HepG2 (cell line): ENCODE results near the gene NAA30. TPM values are rescaled to one million over a fixed set of nuclear protein-coding genes. Genes with fewer than 3 reads are reported as not detected.

Experiments
- ATAC-seq: fragments of 200-7000 bp; cut with Tn5 transposase; 3 replicates; pipeline ENCODE4 v1.9.1; 2020; ENCODE audit warnings: mild to moderate bottlenecking, moderate library complexity
- BruUV-seq: library from RNA; stranded (reverse); fragments of 400-500 nt; replicated peaks from 2 replicates; lab custom pipeline; 2021; lab: Mats Ljungman, UMichigan
- CTCF ChIA-PET: fragments of 300-600 bp; formaldehyde crosslinking; extraction: SDS; loops from one replicate; lab custom pipeline; 2021; ENCODE audit warnings: low total read pairs, inconsistent platforms, low intra/inter-chr PET ratio; lab: Yijun Ruan, JAX
- POLR2A ChIA-PET: fragments of 350-600 bp; sonication (Branson Sonifier 250); formaldehyde crosslinking; loops from one replicate; lab custom pipeline; 2020; ENCODE audit warnings: antibody characterized with exemption, inconsistent platforms; lab: Yijun Ruan, JAX
- DNase-seq: peaks from one replicate; pipeline ENCODE4 v3.0.0-alpha.2; 2015; ENCODE audit warnings: low spot score
- FAIRE-seq: peaks from 3 replicates; lab custom pipeline; 2011; peaks lifted over from hg19 to GRCh38; lab: Jason Lieb, UNC
- H2AFZ ChIP-seq: one replicate; pipeline ENCODE4 v1.6.1; 2011; ENCODE audit warnings: low read length, inconsistent platforms
- H3K27ac ChIP-seq: fragments of 300-600 bp; 3 replicates; pipeline ENCODE4 v1.8.0; 2011; ENCODE audit warnings: mixed run types, mild to moderate bottlenecking, mixed read lengths, low read length, inconsistent platforms; ENCODE audit not compliant: insufficient read depth; ENCODE audit errors: extremely low read length
- H3K27me3 ChIP-seq, 2 experiments: fragments of 200-600 bp in 1 of 2; 2 replicates in 1 of 2; 3 replicates in 1 of 2; pipeline versions ENCODE4 v1.6.0 to v1.8.0; 2011; ENCODE audit warnings: low read length in 2 of 2, mild to moderate bottlenecking in 2 of 2, moderate library complexity in 2 of 2, inconsistent platforms in 1 of 2; ENCODE audit not compliant: insufficient read depth in 2 of 2, control insufficient read depth in 1 of 2
- H3K36me3 ChIP-seq, 2 experiments: fragments of 200-600 bp in 1 of 2; replicated peaks in 1 of 2; 2 replicates in 1 of 2; 3 replicates in 1 of 2; pipeline versions ENCODE4 v1.5.1 to v1.8.0; 2011; ENCODE audit warnings: low read length in 2 of 2, inconsistent platforms in 1 of 2; ENCODE audit not compliant: insufficient read depth in 2 of 2, control insufficient read depth in 1 of 2
- H3K4me1 ChIP-seq: 2 replicates; pipeline ENCODE4 v1.5.1; 2012; ENCODE audit warnings: low read length, inconsistent platforms; ENCODE audit not compliant: insufficient read depth
- H3K4me2 ChIP-seq: 2 replicates; pipeline ENCODE4 v1.6.0; 2011; ENCODE audit warnings: low read depth, low read length, inconsistent platforms
- H3K4me3 ChIP-seq, 3 experiments: fragments of 200-600 bp in 1 of 3; sonication (generic), shearing (Covaris generic) in 1 of 3; replicated peaks in 1 of 3; 2 replicates each; pipeline ENCODE4 v1.5.1; 2011 to 2016; ENCODE audit warnings: low read length in 3 of 3, inconsistent platforms in 2 of 3, low read depth in 2 of 3, mild to moderate bottlenecking in 2 of 3, control low read depth in 1 of 3, mixed read lengths in 1 of 3; ENCODE audit not compliant: insufficient read depth in 1 of 3
- H3K79me2 ChIP-seq: one replicate; pipeline ENCODE4 v1.6.1; 2011; ENCODE audit warnings: low read length, inconsistent platforms; ENCODE audit not compliant: insufficient read depth
- H3K9ac ChIP-seq: 2 replicates; pipeline ENCODE4 v1.6.0; 2011; ENCODE audit warnings: mild to moderate bottlenecking, low read depth, low read length, inconsistent platforms; ENCODE audit not compliant: insufficient read depth
- H3K9me3 ChIP-seq: 2 replicates; pipeline ENCODE4 v1.5.1; 2012; ENCODE audit warnings: mild to moderate bottlenecking, low read length
- H4K20me1 ChIP-seq: 2 replicates; pipeline ENCODE4 v1.6.0; 2011; ENCODE audit warnings: inconsistent platforms, mild to moderate bottlenecking, low read length, moderate library complexity; ENCODE audit not compliant: insufficient read depth
- BORCS8-MEF2B ChIP-seq: sonication (generic); formaldehyde crosslinking; IDR thresholded peaks from 2 replicates; pipeline ENCODE4 v1.8.0; 2022; ENCODE audit warnings: mild to moderate bottlenecking, missing genetic modification reagents
- CEBPG ChIP-seq: IDR thresholded peaks from 2 replicates; pipeline ENCODE4 v1.6.1; 2016
- CENPT ChIP-seq: sonication (generic); formaldehyde crosslinking; IDR thresholded peaks from 2 replicates; pipeline ENCODE4 v1.8.0; 2022; ENCODE audit warnings: low read depth, mild to moderate bottlenecking, moderate library complexity, missing genetic modification reagents
- ELF3 ChIP-seq: IDR thresholded peaks from 2 replicates; pipeline ENCODE4 v1.6.1; 2016; ENCODE audit warnings: missing genetic modification reagents, missing compliant biosample characterization
- MTF1 ChIP-seq: sonication (generic); formaldehyde crosslinking; IDR thresholded peaks from 2 replicates; pipeline ENCODE4 v1.5.0; 2020; ENCODE audit warnings: missing genetic modification reagents
- MXI1 ChIP-seq: IDR thresholded peaks from 3 replicates; pipeline ENCODE4 v1.6.1; 2012; ENCODE audit warnings: low read depth, low read length, inconsistent platforms, borderline replicate concordance
- SP140L ChIP-seq: sonication (generic); formaldehyde crosslinking; IDR thresholded peaks from 2 replicates; pipeline ENCODE4 v1.4.0; 2020; ENCODE audit warnings: missing genetic modification reagents, borderline replicate concordance
- TOE1 ChIP-seq: sonication (generic); formaldehyde crosslinking; IDR thresholded peaks from 2 replicates; pipeline ENCODE4 v1.4.0; 2020; ENCODE audit warnings: mild to moderate bottlenecking, missing genetic modification reagents
- ZBTB26 ChIP-seq: IDR thresholded peaks from 2 replicates; pipeline ENCODE4 v1.6.1; 2016; ENCODE audit warnings: missing compliant biosample characterization, missing genetic modification reagents, borderline replicate concordance
- ZBTB43 ChIP-seq: sonication (generic); formaldehyde crosslinking; conservative IDR thresholded peaks from 2 replicates; pipeline ENCODE4 v1.4.0; 2020; ENCODE audit warnings: missing genetic modification reagents
- ZNF232 ChIP-seq: sonication (generic); formaldehyde crosslinking; IDR thresholded peaks from 2 replicates; pipeline ENCODE4 v1.4.0; 2020; ENCODE audit warnings: missing genetic modification reagents, borderline replicate concordance
- ZNF777 ChIP-seq: sonication (generic); formaldehyde crosslinking; IDR thresholded peaks from 2 replicates; pipeline ENCODE4 v1.4.0; 2020; ENCODE audit warnings: missing genetic modification reagents
- ZNF788 ChIP-seq: sonication (generic); formaldehyde crosslinking; IDR thresholded peaks from 2 replicates; pipeline ENCODE4 v1.5.0; 2020; ENCODE audit warnings: mild to moderate bottlenecking, missing genetic modification reagents, borderline replicate concordance
- WGBS: methylation state at CpG from one replicate; pipeline ENCODE4 v1.1.6; 2017; ENCODE audit warnings: low lambda C conversion rate; 5-methylcytosine and 5-hydroxymethylcytosine counted together
- in situ Hi-C: cut with HindIII; loops from 2 replicates; pipeline ENCODE4 v1.10.0; 2017; ENCODE audit warnings: low pct_unique_long_range_greater_than_20kb; ENCODE audit not compliant: extremely low pct_ligation_motif_present
- intact Hi-C: fragments of 100-400 bp; cut with micrococcal nuclease; formaldehyde crosslinking; loops from one replicate; pipeline ENCODE4 v1.10.0; 2022; ENCODE audit not compliant: unreplicated experiment
- polyA plus RNA-seq, 8 experiments: library from polyadenylated mRNA; depleted of rRNA in 3 of 8; stranded (reverse) in 7 of 8; unstranded in 1 of 8; fragments of >200 nt; fragmentation: Illumina TruSeq in 4 of 8; extraction: Trizol in 4 of 8; gene quantifications; 2 replicates each; pipeline versions ENCODE4 v1.2.1 to v1.2.3, GENCODE V29; 2011 to 2016; ENCODE audit warnings: low read depth in 4 of 8, missing spikeins in 1 of 8, mixed read lengths in 1 of 8; ENCODE audit not compliant: insufficient read depth in 1 of 8
- total RNA-seq, 5 experiments: library from RNA; depleted of rRNA; stranded (reverse); fragments of >200 nt; fragmentation: Illumina TruSeq; extraction: Trizol; gene quantifications; 2 replicates each; pipeline ENCODE4 v1.2.3, GENCODE V29; 2016; ENCODE audit warnings: low read depth in 1 of 5

Gene NAA30
- total and polyA plus RNA-seq, 2 of the 13 experiments (the other 11 are each of a cell fraction or from before 2014, with no cell fraction given): 10.8 to 18.4 TPM

GRCh38 chr14:57408634-57409033 lies 18.2 kb downstream of the NAA30 start:
- no peaks in the 10 kb centered on the region for H3K27me3 ChIP-seq
- H3K36me3 ChIP-seq: peaks cover 3 to 18% of the 10 kb centered on the region in 2 experiments
- intact Hi-C loops: no loop called here
- H3K27ac ChIP-seq: no peak overlapping the region
- no peak for DNase-seq
- no peak overlapping the region for H2AFZ ChIP-seq
- WGBS: 100% methylated on average over 1 of the region's 1 CpG
- H3K4me2 ChIP-seq: no peak overlapping the region
- H3K9me3 ChIP-seq: no peaks in the 10 kb centered on the region
- no peak overlapping the region for H3K4me3 ChIP-seq
- CTCF ChIA-PET: no interaction called here
- TF ChIP-seq CENPT (CRISPR knock-in tag): no peak
- TF ChIP-seq SP140L (CRISPR knock-in tag): no peak
- no peak for TF ChIP-seq ZNF777 (CRISPR knock-in tag)
- TF ChIP-seq TOE1 (CRISPR knock-in tag): no peak
- TF ChIP-seq ZBTB26 (CRISPR knock-in tag): no peak
- TF ChIP-seq ZBTB43: no peak
- TF ChIP-seq ZNF788 (CRISPR knock-in tag): no peak
- TF ChIP-seq MXI1: no peak
- TF ChIP-seq MTF1: no peak
- no peak for TF ChIP-seq ZNF232 (CRISPR knock-in tag)
- TF ChIP-seq BORCS8-MEF2B (CRISPR knock-in tag): no peak
- TF ChIP-seq CEBPG (CRISPR knock-in tag): no peak
- no peak for TF ChIP-seq ELF3 (CRISPR knock-in tag)
- H3K9ac ChIP-seq: no peak overlapping the region
- no peak for FAIRE-seq
- POLR2A ChIA-PET: no interaction called here
- H4K20me1 ChIP-seq: no peaks in the 10 kb centered on the region
- H3K79me2 ChIP-seq: no peaks in the 10 kb centered on the region
- no TSS peak for BruUV-seq
- no peaks in the 10 kb centered on the region for H3K4me1 ChIP-seq
- no peak for ATAC-seq
- in situ Hi-C loops: no loop called here
